Measurements from ENCODE around the gene SYNGR2.

DNA sequence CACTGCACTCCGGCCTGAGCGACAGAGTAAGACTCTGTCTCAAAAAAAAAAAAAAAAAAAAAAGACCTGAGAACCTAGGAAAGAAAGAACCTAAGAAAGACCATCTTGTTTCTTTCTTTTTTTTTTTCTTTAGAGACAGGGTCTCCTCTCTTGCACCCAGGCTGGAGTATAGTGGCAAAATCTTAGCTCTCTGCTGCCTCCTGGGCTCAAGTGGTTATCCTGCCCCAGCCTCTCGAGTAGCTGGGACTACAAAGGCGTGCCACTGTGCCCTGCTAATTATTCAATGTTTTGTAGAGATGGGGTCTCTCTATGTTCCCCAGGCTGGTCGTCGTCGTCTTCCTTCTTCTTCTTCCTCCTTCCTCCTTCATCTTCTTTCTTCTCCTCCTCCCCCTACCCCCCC, 37.9 kb downstream of the SYNGR2 start:
- TF ChIP-seq, protein P1, sequence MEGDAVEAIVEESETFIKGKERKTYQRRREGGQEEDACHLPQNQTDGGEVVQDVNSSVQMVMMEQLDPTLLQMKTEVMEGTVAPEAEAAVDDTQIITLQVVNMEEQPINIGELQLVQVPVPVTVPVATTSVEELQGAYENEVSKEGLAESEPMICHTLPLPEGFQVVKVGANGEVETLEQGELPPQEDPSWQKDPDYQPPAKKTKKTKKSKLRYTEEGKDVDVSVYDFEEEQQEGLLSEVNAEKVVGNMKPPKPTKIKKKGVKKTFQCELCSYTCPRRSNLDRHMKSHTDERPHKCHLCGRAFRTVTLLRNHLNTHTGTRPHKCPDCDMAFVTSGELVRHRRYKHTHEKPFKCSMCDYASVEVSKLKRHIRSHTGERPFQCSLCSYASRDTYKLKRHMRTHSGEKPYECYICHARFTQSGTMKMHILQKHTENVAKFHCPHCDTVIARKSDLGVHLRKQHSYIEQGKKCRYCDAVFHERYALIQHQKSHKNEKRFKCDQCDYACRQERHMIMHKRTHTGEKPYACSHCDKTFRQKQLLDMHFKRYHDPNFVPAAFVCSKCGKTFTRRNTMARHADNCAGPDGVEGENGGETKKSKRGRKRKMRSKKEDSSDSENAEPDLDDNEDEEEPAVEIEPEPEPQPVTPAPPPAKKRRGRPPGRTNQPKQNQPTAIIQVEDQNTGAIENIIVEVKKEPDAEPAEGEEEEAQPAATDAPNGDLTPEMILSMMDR (IDR thresholded peaks at IDR 0.05) = no peak
- TF ChIP-seq POLR2A (IDR thresholded peaks at IDR 0.05) (no peak), POLR2AphosphoS5 (IDR thresholded peaks at IDR 0.05) (no peak), EP300 (IDR thresholded peaks at IDR 0.05) (no peak)

Data from stomach (tissue), 4 donors.